Stimulated activated CD8-positive, alpha-beta memory T cell treated with anti-CD3 and anti-CD28 coated beads, Interleukin-7, amount 100 ng/mL, for 48 hours (primary cell): Measurements from ENCODE around the gene CD207.
"Not testable (repeated sequence)": the region's sequence is repeated elsewhere in the genome, so short reads cannot be mapped to it uniquely, and the experiment has no call there.

ENCODE experiments used
- DNase-seq, 2 donors: peaks; one replicate each; pipeline ENCODE4 v3.0.0-alpha.2; 2020; ENCODE audit warnings: low read depth in 1 of 2; ENCODE audit errors: extremely low read depth in 1 of 2

The CD207 gene

DNA sequence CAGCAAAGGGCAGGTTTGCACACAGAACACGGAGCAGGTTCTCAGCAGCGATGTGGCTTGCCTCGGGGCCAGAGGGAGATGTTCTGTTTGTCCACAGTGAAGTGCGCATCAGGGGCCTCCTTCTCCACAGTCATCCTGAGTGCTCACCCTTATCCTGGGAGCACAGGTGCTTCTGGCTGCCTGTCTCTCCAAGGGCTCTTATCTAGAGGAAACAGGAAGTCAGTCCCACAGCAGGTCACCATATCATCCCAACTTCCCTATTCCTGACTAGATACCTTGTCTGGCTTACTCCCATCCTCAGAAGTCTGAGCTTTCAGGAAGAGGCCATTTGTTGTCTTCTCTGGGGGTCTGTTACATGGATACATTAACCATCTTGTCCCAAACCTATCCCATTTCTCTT lies at the start of gene CD207:
Gene CD207 (minus strand): TSS at position 174 of the 400 bp plus-strand sequence. CDS start 40 bp downstream, at position 134.
- DNase-seq, result no peak

- not testable (repeated sequence) for DNase-seq
Observed at GRCh38 chr2:70878543-70878942, 42.9 kb upstream of the CD207 start.

- not testable (repeated sequence) for DNase-seq
Observed at GRCh38 chr2:70876138-70876537, 40.5 kb upstream of the CD207 start.

GRCh38 chr2:70873541-70873940 lies 37.9 kb upstream of the CD207 start:
- DNase-seq, result no peak

- DNase-seq, result peak; percentile 57 to 68
Observed at GRCh38 chr2:70871398-70872211, 36.0 kb upstream of the CD207 start.

DNA sequence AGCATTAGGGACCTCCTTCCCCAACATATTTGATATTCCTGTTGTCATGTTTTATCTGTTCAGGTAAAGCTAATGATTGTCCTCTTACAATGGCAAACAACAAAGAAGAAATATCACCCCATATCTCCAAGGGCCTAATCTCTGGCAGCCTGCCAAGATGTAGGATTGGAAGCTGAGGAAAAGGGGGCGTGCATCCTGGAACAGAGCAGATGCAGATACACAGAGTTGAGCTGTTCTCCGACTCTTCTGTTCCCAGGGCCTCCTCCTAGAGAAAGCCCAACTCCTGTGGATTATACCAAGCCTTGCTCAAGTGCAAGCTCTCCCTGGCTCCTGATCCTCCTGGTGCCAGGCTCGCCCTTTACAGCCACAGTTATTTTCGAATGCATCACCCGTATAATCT lies 35.2 kb upstream of the CD207 start:
- no peak for DNase-seq

- DNase-seq, result no peak
Observed at GRCh38 chr2:70868970-70869369, 33.4 kb upstream of the CD207 start.

GRCh38 chr2:70861777-70862625 lies 26.4 kb upstream of the CD207 start:
- peak; percentile 38 to 51 for DNase-seq

- no peak for DNase-seq
Observed at GRCh38 chr2:70855667-70856066, 20.1 kb upstream of the CD207 start.

GRCh38 chr2:70854411-70854810 lies 18.8 kb upstream of the CD207 start:
- no peak for DNase-seq

DNA sequence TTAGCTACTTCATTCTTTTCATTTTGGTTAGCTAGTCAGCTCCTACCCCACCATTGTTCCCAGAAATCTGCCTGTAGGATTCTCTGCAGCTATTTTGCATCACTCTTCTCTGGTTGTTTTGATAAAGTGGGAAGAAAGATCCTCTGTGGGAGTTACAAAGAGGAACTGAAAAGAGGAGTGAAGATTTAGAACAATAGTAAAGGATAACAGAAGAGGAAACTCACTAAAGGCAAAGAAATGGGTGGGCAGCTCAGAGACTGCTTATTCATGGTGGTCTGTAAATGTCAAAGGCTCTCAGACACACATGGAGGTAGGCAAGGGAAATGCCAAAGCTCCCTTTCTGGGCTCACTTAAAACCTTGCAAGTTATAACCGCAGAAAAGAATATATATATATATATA lies 17.2 kb upstream of the CD207 start:
- DNase-seq, result no peak

DNA sequence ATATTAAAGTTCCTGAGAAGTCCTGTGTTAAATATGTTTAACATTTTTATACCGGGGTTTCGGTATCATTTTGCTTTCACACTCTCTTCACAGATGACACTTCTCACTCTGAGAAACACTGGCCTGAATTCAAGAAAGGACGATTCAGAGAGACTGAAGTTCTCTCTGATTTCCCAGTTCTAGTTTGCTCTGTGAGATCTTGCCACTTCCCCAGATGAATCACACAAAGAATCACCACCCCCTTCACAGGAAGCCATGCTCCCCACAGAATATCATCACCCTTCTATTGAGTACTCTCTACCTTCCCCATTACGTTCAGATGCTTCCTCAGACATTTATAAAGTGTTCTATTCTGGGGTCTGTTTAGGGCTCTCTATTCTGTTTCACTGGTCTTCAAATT lies 16.1 kb upstream of the CD207 start:
- peak in 1 of 2 donors; percentile 12 for DNase-seq

- no peak for DNase-seq
Observed at GRCh38 chr2:70850925-70851324, 15.3 kb upstream of the CD207 start.

- DNase-seq, result no peak
Observed at GRCh38 chr2:70842401-70842800, 6.8 kb upstream of the CD207 start.

DNA sequence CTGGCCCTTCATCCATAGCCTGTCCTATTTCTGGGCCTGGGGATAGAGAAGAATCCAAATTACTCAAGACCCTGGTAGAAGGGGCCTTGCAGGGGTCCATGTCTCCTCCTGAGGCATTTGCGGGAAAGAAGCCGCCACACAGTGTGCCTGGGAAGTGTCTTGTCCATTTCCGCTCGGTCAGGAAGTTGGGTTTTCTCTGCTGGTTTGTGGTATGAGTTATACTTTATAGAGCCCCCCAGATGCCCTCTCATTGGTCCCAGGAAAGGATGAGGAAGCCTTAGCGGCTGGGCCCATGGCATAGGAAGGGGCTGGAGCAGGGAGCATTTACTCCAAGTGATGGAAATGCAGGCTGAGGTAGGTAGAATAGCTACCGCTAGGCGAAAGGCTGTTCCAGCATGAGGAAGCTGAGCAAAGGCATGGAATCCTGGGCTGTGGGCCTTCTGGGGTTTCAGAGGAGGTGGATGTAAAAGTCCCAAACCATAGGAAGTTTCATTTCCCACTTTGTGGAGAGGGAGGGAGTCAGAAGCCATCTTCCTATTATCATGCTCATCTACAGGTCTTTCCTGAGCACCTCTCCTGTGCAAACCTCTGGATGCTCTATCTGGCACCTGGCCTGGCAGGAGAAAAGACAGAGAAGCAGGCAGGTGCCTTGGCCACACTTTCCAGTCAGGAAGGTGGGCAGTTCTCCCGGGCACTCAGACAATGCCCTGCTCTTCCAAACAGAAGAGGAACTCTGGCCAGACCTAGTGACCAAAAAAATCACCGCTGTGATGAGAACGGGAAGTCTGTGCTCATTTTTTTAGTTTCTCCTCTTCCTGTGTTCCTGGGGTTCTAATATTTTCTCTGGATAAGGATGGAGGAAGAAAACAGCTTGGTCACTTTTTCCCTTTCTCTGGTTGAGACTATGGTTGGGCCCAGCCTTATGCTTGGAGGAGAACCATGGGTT lies 2.6 kb upstream of the CD207 start:
- DNase-seq, result no peak

DNA sequence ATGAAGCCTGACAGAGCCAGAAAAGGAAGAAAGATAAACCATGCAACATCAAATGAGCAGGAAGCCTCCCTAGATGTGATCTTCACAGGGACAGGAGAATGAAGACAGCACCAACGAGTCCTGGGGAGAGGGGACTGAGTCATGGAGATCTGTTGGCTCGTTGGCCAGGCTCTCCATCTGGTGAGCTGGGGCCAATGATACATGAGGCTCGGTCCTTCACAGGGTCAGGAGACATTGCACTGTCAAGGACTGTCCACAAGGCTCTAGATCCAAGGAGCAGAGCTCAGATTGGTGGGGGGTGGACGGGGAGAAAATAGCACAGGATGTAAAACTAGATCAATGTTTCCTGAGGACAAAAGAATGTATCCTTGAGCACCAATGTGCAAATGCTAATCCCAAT lies 735 bp downstream of the CD207 start:
- DNase-seq, result no peak

DNA sequence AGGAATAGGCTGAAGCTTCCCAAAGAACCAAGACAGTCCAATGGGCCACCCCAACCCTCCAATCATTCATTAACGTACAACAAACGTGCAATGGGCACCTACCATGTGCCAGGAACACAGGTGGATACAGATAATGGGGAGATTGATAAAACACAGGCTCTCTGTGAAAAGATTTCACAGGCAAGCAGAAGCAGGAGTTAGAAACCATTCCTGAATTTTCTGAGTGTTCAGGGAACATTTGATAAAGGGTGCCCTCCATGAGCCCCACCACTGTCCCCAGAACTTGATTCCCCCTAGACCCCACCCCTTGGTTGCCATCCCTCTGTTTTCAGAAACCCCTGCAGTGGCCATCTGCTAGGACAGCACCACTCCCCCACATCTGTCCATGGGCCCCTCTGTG lies 1.5 kb downstream of the CD207 start:
- no peak for DNase-seq

DNA sequence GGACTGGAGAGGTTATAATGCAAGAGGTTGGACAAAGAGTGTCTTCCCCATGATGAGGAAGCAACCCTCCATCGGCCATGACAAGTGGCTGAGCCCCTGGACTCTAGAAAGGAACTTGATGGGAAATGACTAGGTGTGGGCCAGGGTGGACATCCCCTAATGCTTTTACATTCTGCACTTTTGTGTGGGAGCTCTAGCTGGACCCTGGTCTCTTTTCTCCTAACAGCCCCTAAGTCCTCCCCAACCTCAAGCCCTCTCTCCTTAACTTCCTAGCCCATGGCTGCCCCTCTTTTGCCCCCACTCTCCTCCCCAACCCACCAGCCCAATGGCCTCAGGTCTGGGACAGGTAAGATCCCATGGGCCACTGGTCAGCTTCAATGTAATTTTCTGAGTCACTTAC lies 2.4 kb downstream of the CD207 start:
- DNase-seq, result no peak

DNA sequence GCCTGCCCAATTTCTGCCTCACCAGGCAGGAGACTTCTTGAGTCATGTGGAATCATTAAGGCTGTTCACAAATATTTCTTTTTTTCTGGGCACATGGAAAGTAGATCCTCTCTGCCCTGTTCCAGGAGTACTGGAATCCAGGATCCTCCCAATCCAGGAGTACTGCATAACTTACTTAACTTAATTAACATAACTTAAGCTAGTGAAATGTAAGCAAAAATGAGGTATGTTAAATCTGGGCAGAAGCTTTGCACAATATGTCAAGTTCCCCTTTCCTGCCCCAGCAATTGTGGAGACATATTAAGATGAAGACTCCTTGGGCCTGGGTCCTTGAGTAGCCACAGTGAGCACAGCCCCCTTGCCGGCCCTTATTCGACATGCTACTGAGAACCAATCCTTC lies 3.2 kb downstream of the CD207 start:
- no peak for DNase-seq

DNA sequence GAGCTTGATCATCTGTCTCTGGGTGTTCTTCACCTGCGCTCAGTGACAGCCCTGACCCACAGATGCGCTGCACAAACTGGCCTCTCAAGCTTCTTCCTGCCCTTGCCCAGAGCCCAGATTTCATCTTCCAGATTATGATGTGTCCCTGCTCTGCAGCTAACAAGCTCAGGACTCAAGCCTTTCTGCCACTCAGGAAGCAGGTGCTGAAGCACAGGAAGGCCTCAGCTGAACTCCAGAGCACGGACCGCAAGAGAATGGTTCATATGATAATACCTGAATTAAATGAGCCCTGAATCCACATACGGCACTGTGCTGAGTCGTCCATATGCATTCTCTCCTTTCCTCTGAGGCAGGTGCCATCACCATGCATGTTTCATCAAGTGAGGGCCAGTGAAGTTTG lies 3.8 kb downstream of the CD207 start:
- no peak for DNase-seq

- DNase-seq, result no peak
Observed at GRCh38 chr2:70830366-70830765, 5.2 kb downstream of the CD207 start.
